Activated CD8-positive, alpha-beta memory T cell treated with anti-CD3 and anti-CD28 coated beads, Interleukin-2, amount 50 U/mL, for 1 hour (primary cell): Measurements from ENCODE around the gene TRIM32.

ENCODE experiments used
- DNase-seq: peaks from one replicate; pipeline ENCODE4 v3.0.0-alpha.2; 2020; ENCODE audit errors: extremely low read depth

TRIM32 gene

DNA sequence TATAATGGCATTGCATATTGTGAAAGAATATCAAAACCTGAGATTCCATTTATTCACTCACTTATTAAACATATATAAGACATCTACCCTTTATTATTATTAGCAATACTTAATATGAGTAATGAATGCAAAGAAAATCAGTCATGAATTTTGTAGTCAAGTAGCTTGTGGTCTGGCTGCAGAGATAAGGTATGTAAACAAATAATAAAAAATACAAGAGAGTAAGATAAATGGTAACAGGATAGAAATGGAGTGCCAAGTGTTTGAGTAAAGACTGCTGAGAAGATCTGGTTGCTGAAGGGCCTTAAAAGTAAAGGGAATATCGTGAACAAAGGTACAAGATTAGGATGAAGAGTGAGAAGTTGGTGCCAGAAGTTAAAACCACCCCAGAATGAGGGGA lies 18.4 kb downstream of the TRIM32 start:
- DNase-seq: no peak

DNA sequence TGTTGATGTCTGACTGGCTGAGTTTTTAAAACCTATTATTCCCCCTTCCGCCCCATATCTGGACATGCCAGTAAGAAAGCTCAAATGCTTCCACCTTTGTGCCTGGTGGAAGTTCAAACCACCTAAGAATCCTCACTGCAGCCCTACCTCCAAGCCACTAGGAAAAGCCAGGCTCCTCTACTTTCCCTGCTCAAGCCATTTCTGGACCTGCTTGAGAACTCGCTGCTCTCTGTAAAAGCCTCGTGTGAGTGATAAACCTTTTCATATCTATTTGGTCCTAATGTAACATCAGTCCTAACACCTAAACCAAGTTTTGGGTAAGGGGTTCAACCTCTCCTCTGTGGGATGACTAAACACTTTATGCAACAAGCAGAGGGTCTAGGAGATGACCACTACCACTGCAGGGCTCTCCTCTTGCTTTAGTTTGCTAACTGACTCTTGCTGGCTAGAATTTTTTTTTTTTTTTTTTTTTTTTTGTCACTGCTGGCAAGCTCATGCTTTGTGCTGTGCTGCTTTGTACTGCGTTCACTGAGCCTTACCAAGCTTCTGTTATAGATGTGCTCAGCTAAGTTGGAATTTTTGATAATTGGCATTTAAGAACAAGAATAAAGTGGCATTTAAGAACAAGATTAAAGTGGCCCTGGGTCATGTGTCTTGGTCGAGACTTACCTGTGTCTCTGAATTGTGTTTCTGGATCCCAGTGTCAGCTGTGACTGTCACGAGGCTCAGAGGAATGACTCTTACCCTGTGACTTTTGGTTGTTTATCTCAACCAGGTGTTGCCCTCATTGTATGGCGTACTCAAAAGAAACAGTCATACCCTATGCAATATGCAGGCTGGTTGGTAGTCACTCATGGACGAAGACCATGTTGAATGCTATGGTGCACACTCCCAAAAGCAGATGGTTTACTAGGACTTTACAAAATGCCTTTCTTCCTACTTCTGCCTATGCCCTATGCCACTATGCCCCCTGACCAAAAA lies 19.5 kb downstream of the TRIM32 start:
- no peak for DNase-seq

- no peak for DNase-seq
Observed at GRCh38 chr9:116712781-116713180, 25.7 kb downstream of the TRIM32 start.

DNA sequence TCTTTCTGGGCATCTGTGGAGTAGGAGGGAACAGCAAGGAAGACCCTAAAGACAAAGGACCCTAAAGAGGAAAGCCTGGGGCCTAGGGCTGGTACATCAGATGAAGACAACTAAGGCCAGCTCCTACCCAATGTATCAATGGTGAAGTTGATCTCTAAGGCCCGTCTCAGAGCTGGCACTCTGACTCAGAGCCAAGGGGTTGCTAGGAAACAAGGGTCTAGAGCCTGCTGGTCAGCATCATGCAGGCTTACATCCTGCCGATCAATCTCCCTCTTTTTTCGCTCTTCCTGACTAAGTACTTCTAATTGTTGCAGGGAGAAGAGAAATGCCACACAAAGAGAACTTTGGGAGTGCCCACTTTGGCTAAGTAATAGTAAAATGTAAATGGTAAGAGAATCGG lies 26.2 kb downstream of the TRIM32 start:
- DNase-seq: no peak

- no peak for DNase-seq
Observed at GRCh38 chr9:116715751-116716150, 28.6 kb downstream of the TRIM32 start.

- DNase-seq: no peak
Observed at GRCh38 chr9:116716438-116716837, 29.3 kb downstream of the TRIM32 start.

- no peak for DNase-seq
Observed at GRCh38 chr9:116717150-116717549, 30.0 kb downstream of the TRIM32 start.

DNA sequence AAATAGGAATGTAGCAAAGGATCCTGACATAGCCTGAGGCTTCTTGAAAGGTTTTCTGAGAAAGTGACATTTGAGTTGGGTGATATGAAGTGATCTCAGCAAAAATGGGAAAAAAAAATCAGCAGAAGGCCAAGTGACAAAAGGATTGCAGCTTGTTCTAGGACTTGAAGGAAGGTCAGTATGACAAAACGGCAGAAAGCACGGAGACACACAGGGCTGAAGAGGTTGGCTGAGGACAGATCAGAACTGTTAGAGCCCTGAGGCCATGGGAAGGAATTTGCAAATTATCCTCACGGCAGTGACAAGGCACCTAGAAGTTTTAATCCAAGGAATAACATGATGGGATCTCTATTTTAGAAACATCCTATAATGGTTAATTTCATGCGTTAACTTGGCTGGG lies 31.0 kb downstream of the TRIM32 start:
- no peak for DNase-seq

GRCh38 chr9:116720111-116720510 lies 33.0 kb downstream of the TRIM32 start:
- DNase-seq: no peak

- no peak for DNase-seq
Observed at GRCh38 chr9:116721411-116721810, 34.3 kb downstream of the TRIM32 start.

DNA sequence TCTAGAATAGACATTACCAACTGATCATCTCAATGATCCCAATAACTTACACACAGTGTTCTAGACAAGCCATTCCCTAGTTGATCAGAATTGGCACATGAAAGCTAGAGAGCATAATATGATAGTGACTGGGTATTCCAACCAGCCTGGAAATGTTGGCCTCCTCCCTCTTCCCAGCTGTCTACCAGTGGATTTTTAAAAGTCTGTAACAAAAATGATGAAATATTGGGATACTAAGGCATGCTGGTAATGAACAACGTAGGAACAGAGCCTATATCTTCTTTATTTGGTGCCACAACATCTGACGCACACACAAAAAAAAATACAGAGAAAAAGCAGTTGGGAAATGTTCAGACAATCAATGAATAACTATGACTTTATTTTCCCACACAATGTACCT lies 34.8 kb downstream of the TRIM32 start:
- no peak for DNase-seq

GRCh38 chr9:116724123-116724522 lies 37.0 kb downstream of the TRIM32 start:
- no peak for DNase-seq

GRCh38 chr9:116726602-116727001 lies 39.5 kb downstream of the TRIM32 start:
- DNase-seq: no peak

DNA sequence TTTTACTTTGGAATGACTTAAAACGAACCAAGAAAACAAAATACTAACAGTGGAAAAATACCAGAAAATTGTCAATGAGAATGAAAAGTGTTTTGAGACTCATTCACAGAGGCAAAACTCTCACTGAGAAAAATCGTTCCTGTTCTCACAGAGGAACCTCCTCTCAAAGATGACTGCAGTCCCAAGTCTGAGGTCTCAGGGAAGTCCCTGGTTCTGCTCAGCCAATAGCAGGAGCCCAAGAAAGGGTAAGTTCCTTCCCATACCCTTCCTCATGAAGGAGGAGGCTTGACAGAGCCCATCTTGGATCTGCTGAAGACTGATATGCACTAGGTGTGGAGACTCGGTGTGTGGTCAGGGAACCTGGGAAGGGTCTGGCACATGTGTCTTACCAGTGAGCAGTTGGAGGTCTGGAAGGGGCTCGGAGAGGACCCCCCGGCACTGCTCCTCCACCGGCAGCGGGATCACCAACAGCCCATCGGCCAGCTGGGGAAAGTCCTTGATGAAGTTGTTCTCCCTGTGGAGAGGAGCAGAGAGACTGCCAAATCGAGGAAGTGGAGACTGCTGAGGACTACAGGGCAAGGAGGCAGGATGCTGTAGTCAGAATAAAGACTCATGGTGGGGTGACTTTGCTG lies 46.0 kb downstream of the TRIM32 start:
- no peak for DNase-seq

DNA sequence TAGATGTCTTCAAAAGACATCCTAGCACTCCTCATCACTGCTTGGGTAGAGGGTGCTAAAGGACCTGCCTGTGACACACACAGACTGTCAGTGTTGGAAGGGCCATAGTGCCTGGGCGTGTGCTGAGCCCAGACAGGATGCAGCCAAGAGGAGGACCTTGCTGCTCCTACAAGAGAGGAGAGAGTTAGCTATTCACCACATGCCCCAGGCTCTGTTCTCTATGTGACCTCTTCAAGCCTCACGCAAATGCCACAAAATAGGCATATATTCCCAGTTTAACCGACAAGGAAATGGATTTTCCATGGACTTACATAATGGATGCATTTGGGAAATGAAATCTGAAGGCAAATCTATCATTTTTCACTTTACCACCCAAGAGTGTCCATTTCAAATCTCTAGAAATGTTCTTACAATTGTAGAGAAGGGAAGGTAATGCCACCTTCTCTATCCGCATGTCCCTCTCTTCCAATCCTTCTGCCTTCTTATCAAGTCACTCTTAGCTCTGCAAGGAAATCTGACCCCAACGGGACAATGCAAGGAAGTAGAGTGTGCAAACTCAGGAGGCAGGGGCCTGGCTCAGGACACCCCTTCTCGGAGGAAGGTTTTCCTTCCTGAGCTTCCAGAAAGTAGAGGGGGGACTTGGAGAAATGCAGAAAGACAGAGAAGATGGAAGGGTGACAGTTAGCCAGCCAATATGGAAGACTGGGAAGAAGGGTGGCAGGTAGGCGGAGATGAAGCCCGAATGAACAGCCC lies 49.5 kb downstream of the TRIM32 start:
- no peak for DNase-seq

DNA sequence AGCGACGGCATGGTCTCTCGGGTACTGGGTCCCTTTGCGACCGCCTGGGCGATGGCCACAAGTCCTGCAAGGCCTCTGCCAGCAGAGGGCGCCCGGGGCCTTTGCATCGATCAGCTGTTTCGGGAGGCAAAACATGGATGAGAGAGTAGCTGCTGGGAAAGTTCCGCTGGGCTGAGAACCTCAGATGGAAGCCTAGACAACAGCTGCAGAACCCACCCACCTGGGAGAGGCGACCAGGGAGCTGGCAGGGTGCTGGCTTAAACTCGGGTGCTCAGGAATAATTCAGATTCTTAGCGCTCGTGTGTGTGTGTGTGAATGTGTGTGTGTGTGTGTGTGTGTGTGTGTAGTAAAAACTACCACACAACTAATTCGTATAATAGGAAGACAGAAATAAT lies 50.0 kb downstream of the TRIM32 start:
- no peak for DNase-seq

DNA sequence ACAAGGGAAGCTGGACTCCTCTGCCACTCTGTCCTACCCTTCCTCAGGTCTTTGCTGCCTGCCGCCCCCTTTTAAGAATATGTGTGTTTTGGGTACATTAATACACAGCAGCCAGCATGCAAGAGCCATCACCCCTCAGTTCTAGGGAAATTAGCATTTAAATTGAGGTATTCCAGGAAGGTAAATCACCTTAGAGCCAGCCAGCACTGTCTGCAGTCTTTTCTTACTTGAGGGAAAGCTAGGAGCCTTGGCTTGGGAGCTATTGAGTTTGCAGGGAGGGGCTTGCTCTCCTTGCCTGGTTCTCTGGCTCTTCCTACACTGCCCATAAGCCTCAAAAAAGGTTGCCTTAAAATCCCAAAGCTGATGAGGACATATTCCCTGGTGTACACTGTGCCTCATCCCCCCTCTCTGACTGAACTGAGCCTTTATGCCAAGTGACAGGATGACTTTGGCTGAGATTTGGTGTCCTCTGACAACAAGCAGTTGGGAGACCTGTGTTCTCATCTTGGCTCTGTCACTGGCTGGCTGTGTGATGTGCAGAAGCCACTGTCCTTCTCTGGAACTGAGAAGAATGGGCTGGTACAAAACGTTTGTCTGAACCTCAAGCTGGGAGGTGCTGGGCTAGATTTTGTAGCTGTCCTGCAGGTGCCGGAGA lies 54.1 kb downstream of the TRIM32 start:
- DNase-seq: no peak

DNA sequence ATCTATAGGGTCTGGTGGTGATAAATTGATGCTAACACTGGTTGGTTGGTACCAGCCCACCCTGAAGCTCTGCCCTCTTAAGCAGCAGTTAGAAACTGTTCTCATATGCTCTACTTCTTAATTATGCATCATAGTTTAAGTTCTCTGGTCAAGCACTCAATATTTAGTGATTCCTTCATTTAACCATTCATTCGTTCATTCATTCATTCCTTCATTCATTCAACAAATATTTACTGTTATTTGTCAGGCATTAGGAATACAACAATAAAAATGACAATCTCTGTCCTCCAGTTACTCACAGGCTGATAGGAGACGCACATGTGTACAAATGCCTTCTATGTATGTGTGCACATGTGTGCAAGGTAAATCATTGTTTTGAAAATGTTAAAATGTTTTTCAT lies 54.6 kb downstream of the TRIM32 start:
- no peak for DNase-seq

GRCh38 chr9:116749176-116749575 lies 62.1 kb downstream of the TRIM32 start:
- DNase-seq: no peak

- DNase-seq: no peak
Observed at GRCh38 chr9:116749772-116750171, 62.7 kb downstream of the TRIM32 start.

DNA sequence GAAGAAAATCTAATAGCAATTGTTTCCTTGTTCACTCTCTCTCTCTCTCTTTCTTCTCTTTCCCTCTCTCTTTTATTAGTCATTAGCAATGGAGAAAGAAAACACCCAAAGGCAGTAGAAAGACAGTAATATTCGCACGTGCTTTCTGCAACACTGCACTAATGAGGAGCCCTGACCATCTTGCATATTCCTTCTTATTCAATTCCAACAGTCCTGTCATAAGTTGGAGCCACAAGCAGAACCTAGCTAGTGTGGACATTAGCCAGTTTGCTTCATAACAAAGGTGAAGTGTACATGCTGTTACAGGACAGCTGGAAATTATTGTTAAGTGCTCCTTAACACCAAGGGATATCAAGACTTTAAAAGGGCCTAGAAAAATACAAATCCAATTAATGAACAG lies 63.4 kb downstream of the TRIM32 start:
- no peak for DNase-seq
